ENCODE measurements around the gene LECT2. TPM values are rescaled to one million over a fixed set of nuclear protein-coding genes. Genes with fewer than 3 reads are reported as not detected.
A peak's percentile ranks its signal among the peaks of the same experiment; 100 is the strongest.

LECT2 gene
- total RNA-seq, 4 donors from 2014 or later, result not detected

GRCh38 chr5:135930029-135930948, 24.5 kb downstream of the LECT2 start:
- ATAC-seq, result no peak
- no peak for DNase-seq
- peak overlapping the region in 2 of 4 donors; percentile 29 to 42 for H3K4me3 ChIP-seq

GRCh38 chr5:135921388-135921787, 33.4 kb downstream of the LECT2 start:
- in situ Hi-C loops (cut with MboI; ENCODE audit: low sequenced_read_pairs in 4 of 4) (no loop called here), intact Hi-C loops (cut with DNase I; ENCODE audit: low total_unique reads) (no loop called here)
- Histone ChIP-seq H3K4me3 (no peak overlapping the region), H3K9me3 (no peaks in the 10 kb centered on the region), H3K4me1 (no peaks in the 10 kb centered on the region), H3K27me3 (peaks cover 5 to 15% (median 11%) of the 10 kb centered on the region in 3 donors), H3K36me3 (no peaks in the 10 kb centered on the region), H3K27ac (no peak overlapping the region)
- TF ChIP-seq CTCF (IDR thresholded peaks at IDR 0.05 in 4 of 5, conservative IDR thresholded peaks at IDR 0.05 in 1 of 5), result no peak
- no peak for TF ChIP-seq POLR2A (IDR thresholded peaks at IDR 0.05)
- ATAC-seq (peak in 1 of 2 donors; percentile 81), DNase-seq (no peak)

More at GRCh38 chr5:135930029-135930948, 24.5 kb downstream of the LECT2 start:
- H3K27ac ChIP-seq, result no peak overlapping the region
- in situ Hi-C loops (cut with MboI; ENCODE audit: low sequenced_read_pairs in 4 of 4) (no loop called here), intact Hi-C loops (cut with DNase I; ENCODE audit: low total_unique reads) (no loop called here)
- TF ChIP-seq CTCF (IDR thresholded peaks at IDR 0.05 in 4 of 5, conservative IDR thresholded peaks at IDR 0.05 in 1 of 5), result no peak
- no peak for TF ChIP-seq POLR2A (IDR thresholded peaks at IDR 0.05)
- H3K9me3 ChIP-seq, result no peaks in the 10 kb centered on the region
- H3K27me3 ChIP-seq, result peaks cover 42 to 55% (median 51%) of the 10 kb centered on the region in 3 donors
- H3K36me3 ChIP-seq, result no peaks in the 10 kb centered on the region
- H3K4me1 ChIP-seq, result peaks cover 0 to 4% of the 10 kb centered on the region in 2 donors

DNA sequence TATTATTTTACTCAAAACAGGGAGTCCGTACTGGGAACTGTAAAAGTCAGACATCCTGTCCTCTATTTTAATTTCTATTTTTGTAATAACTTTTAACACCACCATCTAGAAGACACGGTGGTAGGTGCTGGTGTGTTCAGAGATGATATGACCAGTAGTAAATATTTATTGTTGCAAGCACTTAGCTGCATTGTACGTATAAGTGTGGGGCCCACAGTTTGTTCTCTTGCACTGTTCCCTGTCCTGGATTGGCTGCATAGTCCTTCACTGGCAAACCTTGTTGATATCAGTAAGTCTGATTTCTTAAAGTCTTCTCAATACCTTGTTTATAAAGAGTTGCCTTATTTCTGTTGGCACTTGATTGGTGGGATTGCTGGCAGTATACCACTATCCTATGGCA, 34.6 kb downstream of the LECT2 start:
- ATAC-seq (no peak), DNase-seq (no peak)
- no peak overlapping the region for H3K27ac ChIP-seq
- no peaks in the 10 kb centered on the region for H3K4me1 ChIP-seq
- no peak overlapping the region for H3K4me3 ChIP-seq
- peaks cover 0 to 10% (median 5%) of the 10 kb centered on the region in 3 donors for H3K27me3 ChIP-seq
- TF ChIP-seq POLR2A (IDR thresholded peaks at IDR 0.05) (no peak), CTCF (IDR thresholded peaks at IDR 0.05 in 4 of 5, conservative IDR thresholded peaks at IDR 0.05 in 1 of 5) (no peak)
- no peaks in the 10 kb centered on the region for H3K36me3 ChIP-seq
- intact Hi-C loops (cut with DNase I; ENCODE audit: low total_unique reads), result no loop called here
- no peaks in the 10 kb centered on the region for H3K9me3 ChIP-seq
- in situ Hi-C loops (cut with MboI; ENCODE audit: low sequenced_read_pairs in 4 of 4), result no loop called here

- intact Hi-C loops (cut with DNase I; ENCODE audit: low total_unique reads) (no loop called here), in situ Hi-C loops (cut with MboI; ENCODE audit: low sequenced_read_pairs in 4 of 4) (no loop called here)
- Histone ChIP-seq H3K27ac (no peak overlapping the region), H3K36me3 (no peaks in the 10 kb centered on the region), H3K4me1 (no peaks in the 10 kb centered on the region), H3K9me3 (no peaks in the 10 kb centered on the region), H3K27me3 (peaks cover 0 to 15% (median 6%) of the 10 kb centered on the region in 3 donors), H3K4me3 (no peak overlapping the region)
- ATAC-seq, result no peak
- TF ChIP-seq CTCF (IDR thresholded peaks at IDR 0.05 in 4 of 5, conservative IDR thresholded peaks at IDR 0.05 in 1 of 5) (no peak), POLR2A (IDR thresholded peaks at IDR 0.05) (no peak)
- no peak for DNase-seq
Observed at GRCh38 chr5:135916638-135917263, 38.0 kb downstream of the LECT2 start.
